SK-N-SH (cell line): ENCODE data around the gene SH3BGRL3.

Experiments
- CTCF ChIP-seq: fragments of 200-600 bp; sonication (generic); IDR thresholded peaks from 2 replicates; pipeline ENCODE4 v1.6.1; 2017; ENCODE audit warnings: antibody characterized with exemption, mild to moderate bottlenecking, moderate library complexity
- REST ChIP-seq: IDR thresholded peaks from 2 replicates; pipeline ENCODE4 v1.6.1; 2012; ENCODE audit warnings: mild to moderate bottlenecking, low read depth, low read length, moderate library complexity
- SIN3A ChIP-seq: IDR thresholded peaks from 2 replicates; pipeline ENCODE4 v1.6.1; 2012; ENCODE audit warnings: low read depth, mild to moderate bottlenecking, low read length, moderate library complexity, borderline replicate concordance

GRCh38 chr1:26237230-26237966, 42.5 kb upstream of the SH3BGRL3 start:
- TF ChIP-seq SIN3A: no peak
- no peak for TF ChIP-seq REST
- TF ChIP-seq CTCF: no peak
